IPS-15b (cell line): ENCODE results near the gene DUOX1.

Experiments used
- H3K27me3 ChIP-seq: one replicate; pipeline ENCODE4 v1.6.1; 2013; ENCODE audit warnings: low read length; ENCODE audit not compliant: control insufficient read depth, insufficient read depth
- H3K36me3 ChIP-seq: one replicate; pipeline ENCODE4 v1.6.1; 2013; ENCODE audit warnings: low read length; ENCODE audit not compliant: control insufficient read depth, insufficient read depth
- H3K4me1 ChIP-seq: one replicate; pipeline ENCODE4 v1.6.1; 2013; ENCODE audit warnings: mild to moderate bottlenecking, low read length; ENCODE audit not compliant: control insufficient read depth, insufficient read depth
- H3K4me3 ChIP-seq: one replicate; pipeline ENCODE4 v1.5.1; 2013; ENCODE audit warnings: low read depth, low read length
- H3K9ac ChIP-seq: one replicate; pipeline ENCODE4 v1.6.1; 2013; ENCODE audit warnings: low read depth, mild to moderate bottlenecking, low read length
- H3K9me3 ChIP-seq: one replicate; pipeline ENCODE4 v1.6.1; 2013; ENCODE audit warnings: mild to moderate bottlenecking, low read length; ENCODE audit not compliant: control insufficient read depth, insufficient read depth

DUOX1 gene

DNA sequence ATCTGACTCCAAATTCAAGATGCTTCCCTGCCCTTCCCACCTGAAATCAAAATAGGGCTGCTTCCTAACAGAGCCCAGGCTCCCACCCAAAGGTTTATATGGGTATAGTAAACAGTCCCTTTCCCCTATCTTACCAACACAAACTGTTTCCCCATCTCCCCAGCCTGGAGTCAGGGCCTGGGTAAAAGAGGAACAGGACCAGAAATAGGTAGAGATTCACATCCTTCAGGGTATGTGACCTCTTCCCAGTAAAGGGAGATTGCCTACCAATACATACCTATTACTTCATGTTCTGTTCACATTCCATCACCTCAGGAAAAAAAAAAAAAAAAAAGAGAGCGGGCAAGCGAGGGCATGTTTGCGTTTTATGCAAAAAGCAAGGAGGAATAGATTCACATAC lies 67.7 kb downstream of the DUOX1 start:
- Histone ChIP-seq H3K36me3 (no peaks in the 10 kb centered on the region), H3K9me3 (no peaks in the 10 kb centered on the region), H3K4me1 (no peaks in the 10 kb centered on the region), H3K9ac (no peak overlapping the region), H3K27me3 (peaks cover 2% of the 10 kb centered on the region), H3K4me3 (peak overlapping the region; percentile 71)

DNA sequence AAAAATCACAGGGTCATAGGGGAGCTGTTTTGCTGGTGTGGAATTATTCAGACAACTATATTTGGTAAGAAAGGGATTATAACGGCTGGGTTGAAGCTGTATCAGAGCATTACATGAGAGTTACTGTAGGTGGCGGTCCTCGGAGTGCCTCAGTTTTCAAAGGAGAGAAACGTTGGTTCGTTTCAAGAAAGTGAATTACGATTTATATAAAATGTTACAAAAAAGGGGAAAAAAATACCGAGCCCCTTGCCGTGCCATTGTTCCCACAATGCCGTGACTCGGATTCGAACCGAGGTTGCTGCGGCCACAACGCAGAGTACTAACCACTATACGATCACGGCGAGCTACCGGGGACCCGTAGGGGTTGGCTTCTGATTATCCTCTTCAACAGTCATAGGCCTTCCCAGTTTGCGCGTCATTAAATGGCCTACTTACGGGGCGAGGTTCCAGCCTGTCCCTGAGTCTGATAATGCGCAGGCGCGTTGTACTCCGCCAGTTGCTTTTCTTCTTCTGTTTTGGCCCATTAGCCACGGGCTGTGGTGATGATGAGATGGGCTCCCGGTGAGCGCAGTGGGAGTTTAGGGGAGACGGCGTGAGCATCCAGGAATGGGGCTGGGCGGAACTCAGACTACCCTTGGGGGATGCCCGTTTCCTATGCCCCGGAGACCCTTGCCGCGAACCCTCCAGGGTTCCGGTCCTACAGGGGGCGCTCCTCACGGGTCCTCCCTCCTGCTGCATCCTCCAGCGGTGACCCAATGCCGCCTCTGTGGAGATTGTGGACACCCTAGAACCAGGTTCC lies 68.7 kb downstream of the DUOX1 start:
- no peaks in the 10 kb centered on the region for H3K4me1 ChIP-seq
- no peaks in the 10 kb centered on the region for H3K36me3 ChIP-seq
- peak overlapping the region; percentile 70 for H3K9ac ChIP-seq
- H3K27me3 ChIP-seq: peaks cover 2% of the 10 kb centered on the region
- H3K9me3 ChIP-seq: no peaks in the 10 kb centered on the region
- peak overlapping the region; percentile 87 for H3K4me3 ChIP-seq

DNA sequence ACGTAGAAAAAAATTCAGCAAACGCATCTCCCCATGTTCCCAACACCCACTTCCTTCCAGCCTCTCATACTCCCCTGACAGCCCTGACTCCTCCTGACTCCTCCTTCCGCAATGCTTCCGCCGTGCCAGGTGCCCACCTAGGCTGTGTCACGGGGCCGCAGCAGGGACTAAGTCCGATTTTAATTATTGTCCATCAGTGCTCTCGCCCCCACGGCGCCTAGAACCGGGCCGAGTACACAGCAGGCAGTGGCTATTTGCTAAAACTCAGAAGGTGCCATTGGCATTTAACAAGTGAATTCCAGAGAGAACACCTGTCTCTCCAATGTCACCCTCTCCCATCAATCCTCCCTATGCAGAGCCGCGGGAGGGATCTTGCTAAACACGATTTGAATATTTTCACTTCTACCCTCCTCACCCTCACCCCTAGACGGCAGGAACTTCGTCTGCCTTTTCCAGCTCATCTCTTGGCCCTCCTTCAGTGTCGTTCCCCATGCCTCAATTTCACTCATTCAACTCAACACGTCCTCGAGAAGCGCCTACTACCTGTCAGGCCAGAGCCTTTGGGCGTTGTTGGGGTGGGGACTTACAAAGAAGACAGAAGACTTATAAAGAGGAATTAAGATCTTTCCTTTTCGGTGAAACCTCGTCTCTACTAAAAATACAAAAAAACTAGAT lies 69.5 kb downstream of the DUOX1 start:
- Histone ChIP-seq H3K4me1 (no peaks in the 10 kb centered on the region), H3K9me3 (no peaks in the 10 kb centered on the region), H3K9ac (peak overlapping the region; percentile 61), H3K27me3 (peaks cover 2% of the 10 kb centered on the region), H3K4me3 (peak overlapping the region; percentile 87), H3K36me3 (no peaks in the 10 kb centered on the region)

DNA sequence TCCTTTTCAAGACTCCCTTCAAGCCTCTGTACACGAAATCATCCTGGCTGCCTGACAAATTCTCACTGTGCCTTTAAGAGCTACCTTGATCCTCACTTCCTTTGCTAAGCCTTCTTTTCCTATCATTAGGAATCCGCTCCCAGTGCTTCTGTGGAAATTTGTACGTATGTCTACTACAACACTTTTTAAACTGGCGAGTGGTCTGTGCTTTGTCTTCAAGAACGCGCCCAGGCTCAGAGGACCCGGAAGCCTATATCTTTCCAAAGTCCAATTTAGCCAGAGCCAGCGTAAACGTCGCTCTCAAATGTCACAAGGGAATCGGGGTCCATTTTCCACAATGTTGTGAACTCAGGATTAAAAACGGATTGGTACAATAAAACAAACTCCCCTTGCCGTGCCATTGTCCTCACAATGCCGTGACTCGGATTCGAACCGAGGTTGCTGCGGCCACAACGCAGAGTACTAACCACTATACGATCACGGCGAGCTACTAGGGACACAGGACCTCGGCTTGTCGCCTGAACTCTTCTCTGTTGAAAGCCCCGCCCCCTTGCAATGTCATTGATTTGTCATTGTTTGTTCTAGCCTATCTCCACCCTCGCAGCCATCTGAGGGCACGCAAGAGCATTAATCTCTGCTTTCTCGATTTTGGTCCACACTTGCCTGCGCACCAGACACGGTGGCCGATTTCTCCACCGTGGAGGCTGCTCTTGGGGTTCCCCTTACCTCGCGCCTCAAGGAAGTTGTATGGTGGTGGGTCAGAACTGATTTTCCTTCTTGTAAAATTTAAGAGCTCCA lies 70.4 kb downstream of the DUOX1 start:
- Histone ChIP-seq H3K27me3 (peaks cover 2% of the 10 kb centered on the region), H3K4me1 (no peaks in the 10 kb centered on the region), H3K4me3 (peak overlapping the region; percentile 87)

DNA sequence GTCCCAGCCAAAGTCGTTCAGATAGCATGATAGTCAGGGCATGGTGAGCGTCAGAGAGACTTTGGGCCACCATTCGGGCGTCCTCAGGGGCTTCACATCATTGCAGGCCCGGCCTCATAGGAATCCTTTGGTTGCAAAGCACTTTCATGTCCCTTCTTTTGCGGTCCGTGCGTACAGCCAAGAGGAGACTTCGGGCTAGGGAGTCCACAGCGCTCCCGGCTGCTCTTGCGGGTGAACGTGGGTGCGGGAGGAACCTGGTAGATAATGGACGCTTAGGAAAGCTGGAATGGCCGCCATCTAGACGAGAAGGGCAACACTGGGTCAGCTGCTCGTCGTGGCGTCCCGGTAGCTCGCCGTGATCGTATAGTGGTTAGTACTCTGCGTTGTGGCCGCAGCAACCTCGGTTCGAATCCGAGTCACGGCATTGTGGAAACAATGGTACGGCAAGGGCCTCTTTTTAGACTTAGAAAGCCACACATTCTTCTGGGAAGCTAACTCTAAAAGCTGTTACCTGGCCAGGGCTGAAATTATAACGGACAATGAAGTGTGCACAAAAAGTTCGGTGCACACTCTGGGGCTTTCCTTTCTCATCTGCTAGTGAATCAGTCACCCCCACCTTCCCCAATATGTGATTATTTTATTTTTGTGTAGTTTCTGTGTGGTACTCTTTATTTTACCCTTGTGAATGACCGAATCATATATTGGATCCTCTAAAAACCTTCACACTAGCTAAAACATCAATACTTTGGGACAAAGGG lies 71.2 kb downstream of the DUOX1 start:
- Histone ChIP-seq H3K4me1 (no peaks in the 10 kb centered on the region), H3K4me3 (peak overlapping the region; percentile 87), H3K9me3 (no peaks in the 10 kb centered on the region), H3K36me3 (no peaks in the 10 kb centered on the region), H3K9ac (peak overlapping the region; percentile 82), H3K27me3 (no peaks in the 10 kb centered on the region)

More for the DNA sequence above, 70.4 kb downstream of the DUOX1 start:
- Histone ChIP-seq H3K36me3 (no peaks in the 10 kb centered on the region), H3K9me3 (no peaks in the 10 kb centered on the region), H3K9ac (peak overlapping the region; percentile 82)

DNA sequence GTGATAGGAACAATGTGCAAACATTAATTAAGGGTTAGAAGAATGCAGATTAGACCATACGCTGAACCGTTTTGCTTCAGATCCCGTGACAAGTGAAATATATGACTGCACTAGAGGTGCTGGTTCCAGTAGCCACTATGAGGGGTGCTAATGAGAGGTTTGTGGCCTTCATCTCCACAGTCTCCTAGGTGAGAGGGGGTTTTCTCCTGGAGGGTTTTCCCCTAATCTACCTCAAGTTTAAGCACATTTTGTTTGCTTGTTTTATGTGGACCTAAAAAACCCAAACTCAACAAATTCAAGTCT lies 71.7 kb downstream of the DUOX1 start:
- no peaks in the 10 kb centered on the region for H3K9me3 ChIP-seq
- no peaks in the 10 kb centered on the region for H3K4me1 ChIP-seq
- H3K9ac ChIP-seq: no peak overlapping the region
- H3K27me3 ChIP-seq: no peaks in the 10 kb centered on the region
- H3K4me3 ChIP-seq: no peak overlapping the region
- no peaks in the 10 kb centered on the region for H3K36me3 ChIP-seq

DNA sequence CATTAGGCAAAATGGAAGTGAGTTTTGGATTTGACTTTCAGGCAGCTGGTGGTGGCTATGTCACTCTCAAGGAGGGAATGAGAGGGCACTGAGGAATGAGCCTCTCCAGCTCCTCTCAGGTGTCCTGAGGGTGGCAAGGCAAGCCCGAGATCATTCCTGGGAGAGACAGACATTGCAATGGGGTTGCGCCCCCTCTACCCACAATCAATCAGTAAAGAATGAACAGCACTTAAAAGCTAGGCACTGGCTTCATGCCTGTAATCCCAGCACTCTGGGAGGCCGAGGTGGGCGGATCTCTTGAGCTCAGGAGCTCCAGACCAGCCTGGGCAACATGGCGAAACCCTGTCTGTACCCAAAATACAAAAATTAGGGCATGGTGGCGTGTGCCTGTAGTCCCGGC lies 72.1 kb downstream of the DUOX1 start:
- Histone ChIP-seq H3K4me3 (no peak overlapping the region), H3K9ac (no peak overlapping the region), H3K36me3 (no peaks in the 10 kb centered on the region), H3K27me3 (no peaks in the 10 kb centered on the region), H3K9me3 (no peaks in the 10 kb centered on the region), H3K4me1 (no peaks in the 10 kb centered on the region)

DNA sequence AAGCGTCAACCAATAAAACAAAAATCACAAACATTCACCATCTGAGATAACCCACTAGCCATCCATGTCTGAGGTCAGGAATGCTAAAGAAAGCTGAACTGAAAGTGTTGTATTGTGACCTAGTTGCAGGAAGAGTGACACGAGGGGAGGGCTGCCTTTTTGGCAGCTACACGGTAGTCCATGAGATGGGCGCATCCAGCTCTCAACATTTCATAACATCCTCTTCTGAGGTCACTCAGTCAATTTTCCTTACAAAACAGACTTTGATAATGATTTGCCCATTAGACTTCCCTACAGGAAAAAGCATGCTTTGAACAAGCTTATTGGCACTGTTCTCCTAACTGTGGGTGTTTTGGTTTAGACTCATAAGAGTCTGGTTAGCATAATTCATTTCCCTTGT lies 73.4 kb downstream of the DUOX1 start:
- no peaks in the 10 kb centered on the region for H3K9me3 ChIP-seq
- H3K4me1 ChIP-seq: no peaks in the 10 kb centered on the region
- no peaks in the 10 kb centered on the region for H3K36me3 ChIP-seq
- no peak overlapping the region for H3K9ac ChIP-seq
- no peaks in the 10 kb centered on the region for H3K27me3 ChIP-seq
- no peak overlapping the region for H3K4me3 ChIP-seq

DNA sequence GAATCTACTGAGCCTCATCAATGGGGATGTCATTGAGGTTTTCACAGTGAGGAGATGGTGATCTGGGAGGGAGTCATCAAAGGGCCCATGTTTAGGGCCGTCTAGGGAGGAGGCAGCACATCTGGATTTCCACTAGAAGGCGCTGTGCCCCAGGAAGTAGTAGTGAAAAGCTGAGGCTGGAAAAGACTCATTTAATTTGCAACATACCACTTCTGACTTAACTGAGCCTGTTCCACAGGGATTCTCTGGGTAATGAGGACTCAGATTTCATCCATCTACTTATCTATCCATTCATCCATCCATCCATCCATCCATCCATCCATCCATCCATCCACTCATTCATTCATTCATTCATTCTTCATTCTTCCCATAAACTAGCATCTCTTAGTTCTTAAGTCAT lies 75.4 kb downstream of the DUOX1 start:
- no peaks in the 10 kb centered on the region for H3K27me3 ChIP-seq
- H3K4me1 ChIP-seq: no peaks in the 10 kb centered on the region
- H3K9ac ChIP-seq: no peak overlapping the region
- H3K4me3 ChIP-seq: no peak overlapping the region
- no peaks in the 10 kb centered on the region for H3K36me3 ChIP-seq
- H3K9me3 ChIP-seq: no peaks in the 10 kb centered on the region

DNA sequence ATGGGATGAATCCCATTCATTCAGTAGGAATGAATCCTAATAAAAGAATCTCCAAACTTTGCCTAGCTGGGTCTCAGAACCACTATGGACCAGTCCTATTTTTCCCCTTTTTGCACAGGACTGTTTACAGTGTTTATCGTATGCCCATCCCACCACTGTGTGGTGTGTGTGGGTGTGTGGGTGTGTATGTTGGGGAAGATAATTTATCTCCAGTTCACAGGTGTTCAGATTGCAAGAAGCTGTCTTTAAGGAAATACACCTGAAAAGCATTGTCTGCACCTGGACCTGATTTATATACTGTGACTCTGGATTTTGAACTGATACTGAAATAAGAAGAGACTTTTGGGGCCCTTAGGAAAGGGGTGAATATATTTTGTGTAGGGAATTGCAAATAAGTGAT lies 82.7 kb downstream of the DUOX1 start:
- H3K9me3 ChIP-seq: no peaks in the 10 kb centered on the region
- no peaks in the 10 kb centered on the region for H3K36me3 ChIP-seq
- no peaks in the 10 kb centered on the region for H3K4me1 ChIP-seq
- no peak overlapping the region for H3K4me3 ChIP-seq
- no peak overlapping the region for H3K9ac ChIP-seq
- no peaks in the 10 kb centered on the region for H3K27me3 ChIP-seq
